MM.1S (cell line): ENCODE measurements around the gene ANAPC4.
A peak's percentile ranks its signal among the peaks of the same experiment; 100 is the strongest.

Experiments used
- DNase-seq: peaks from one replicate; pipeline ENCODE4 v3.0.0-alpha.2; 2015
- H2AFZ ChIP-seq: fragments of 300-600 bp; sonication (generic); 2 replicates; pipeline ENCODE4 v1.6.0; 2016; ENCODE audit warnings: antibody characterized with exemption, low read length
- H3F3A ChIP-seq: fragments of 300-600 bp; sonication (generic); 2 replicates; pipeline ENCODE4 v1.6.1; 2016; ENCODE audit warnings: mild to moderate bottlenecking, antibody characterized with exemption, low read length, moderate library complexity, mixed read lengths; ENCODE audit not compliant: insufficient read depth
- H3K27ac ChIP-seq: fragments of 300-600 bp; sonication (generic); 2 replicates; pipeline ENCODE4 v1.5.1; 2016; ENCODE audit warnings: mild to moderate bottlenecking, low read length
- H3K27me3 ChIP-seq: fragments of 300-600 bp; sonication (generic); replicated peaks from 2 replicates; pipeline ENCODE4 v1.6.0; 2016; ENCODE audit warnings: low read length; ENCODE audit not compliant: insufficient read depth
- H3K36me3 ChIP-seq: fragments of 300-600 bp; sonication (generic); replicated peaks from 2 replicates; pipeline ENCODE4 v1.6.1; 2016; ENCODE audit warnings: mild to moderate bottlenecking, low read length, mixed read lengths; ENCODE audit not compliant: insufficient read depth
- H3K4me1 ChIP-seq: fragments of 300-600 bp; sonication (generic); 2 replicates; pipeline ENCODE4 v1.6.1; 2016; ENCODE audit warnings: low read length, mixed read lengths
- H3K4me2 ChIP-seq: fragments of 300-600 bp; sonication (generic); 2 replicates; pipeline ENCODE4 v1.6.0; 2016; ENCODE audit warnings: low read depth, low read length
- H3K4me3 ChIP-seq: fragments of 300-600 bp; sonication (generic); 2 replicates; pipeline ENCODE4 v1.5.1; 2016; ENCODE audit warnings: low read length, mixed read lengths
- H3K79me2 ChIP-seq: fragments of 300-600 bp; sonication (generic); 2 replicates; pipeline ENCODE4 v1.6.1; 2016; ENCODE audit warnings: mixed run types, low read length, mixed read lengths
- H3K9ac ChIP-seq: fragments of 300-600 bp; sonication (generic); 2 replicates; pipeline ENCODE4 v1.6.1; 2016; ENCODE audit warnings: low read length, mixed read lengths
- H3K9me2 ChIP-seq: fragments of 300-600 bp; sonication (generic); replicated peaks from 2 replicates; pipeline ENCODE4 v1.6.1; 2016; ENCODE audit warnings: mild to moderate bottlenecking, low read length, mixed read lengths; ENCODE audit not compliant: insufficient read depth
- H3K9me3 ChIP-seq: fragments of 300-600 bp; sonication (generic); replicated peaks from 2 replicates; pipeline ENCODE4 v1.6.1; 2016; ENCODE audit warnings: mild to moderate bottlenecking, low read length, mixed read lengths; ENCODE audit not compliant: insufficient read depth
- H4K20me1 ChIP-seq: fragments of 300-600 bp; sonication (generic); 2 replicates; pipeline ENCODE4 v1.6.1; 2016; ENCODE audit warnings: mild to moderate bottlenecking, low read length, moderate library complexity, mixed read lengths; ENCODE audit not compliant: insufficient read depth
- CTCF ChIP-seq: fragments of 300-600 bp; sonication (generic); IDR thresholded peaks from 2 replicates; pipeline ENCODE4 v1.5.1; 2016; ENCODE audit warnings: antibody characterized with exemption, low read length, mixed read lengths
- EZH2 ChIP-seq: fragments of 300-600 bp; sonication (generic); optimal IDR thresholded peaks from 2 replicates; pipeline ENCODE3; 2017; ENCODE audit warnings: low read depth, mild to moderate bottlenecking, antibody characterized with exemption, low read length, mixed read lengths
- EZH2phosphoT487 ChIP-seq: fragments of 300-600 bp; sonication (generic); IDR thresholded peaks from 2 replicates; pipeline ENCODE4 v1.6.1; 2018; ENCODE audit warnings: antibody characterized with exemption, low read length

The ANAPC4 gene

GRCh38 chr4:25440478-25441030, 63.5 kb downstream of the ANAPC4 start:
- Histone ChIP-seq H3K4me3 (no peak overlapping the region), H3K9me3 (no peaks in the 10 kb centered on the region), H4K20me1 (no peaks in the 10 kb centered on the region), H3K27me3 (no peaks in the 10 kb centered on the region), H3K36me3 (no peaks in the 10 kb centered on the region), H3K27ac (no peak overlapping the region), H3K9ac (no peak overlapping the region), H3K9me2 (no peaks in the 10 kb centered on the region), H3K4me1 (no peaks in the 10 kb centered on the region), H3K79me2 (no peaks in the 10 kb centered on the region), H3F3A (no peaks in the 10 kb centered on the region), H3K4me2 (no peak overlapping the region), H2AFZ (no peak overlapping the region)
- TF ChIP-seq EZH2 (no peak), EZH2phosphoT487 (no peak)
- no peak for DNase-seq

- H3K9me2 ChIP-seq: no peaks in the 10 kb centered on the region
- H3K4me2 ChIP-seq: no peak overlapping the region
- TF ChIP-seq EZH2phosphoT487: no peak
- TF ChIP-seq CTCF: peak; percentile 56
- TF ChIP-seq EZH2: no peak
- H3K79me2 ChIP-seq: no peaks in the 10 kb centered on the region
- no peak overlapping the region for H3K4me3 ChIP-seq
- H3K27ac ChIP-seq: no peak overlapping the region
- H4K20me1 ChIP-seq: no peaks in the 10 kb centered on the region
- no peaks in the 10 kb centered on the region for H3K27me3 ChIP-seq
- H2AFZ ChIP-seq: no peak overlapping the region
- no peaks in the 10 kb centered on the region for H3F3A ChIP-seq
- H3K36me3 ChIP-seq: no peaks in the 10 kb centered on the region
- DNase-seq: peak; percentile 48
- no peaks in the 10 kb centered on the region for H3K9me3 ChIP-seq
- H3K4me1 ChIP-seq: no peaks in the 10 kb centered on the region
- no peak overlapping the region for H3K9ac ChIP-seq
Observed at GRCh38 chr4:25441519-25442117, 64.6 kb downstream of the ANAPC4 start.

- no peaks in the 10 kb centered on the region for H3K9me2 ChIP-seq
- H3K27ac ChIP-seq: no peak overlapping the region
- DNase-seq: no peak
- no peaks in the 10 kb centered on the region for H3K36me3 ChIP-seq
- no peak overlapping the region for H3K4me3 ChIP-seq
- no peaks in the 10 kb centered on the region for H3K4me1 ChIP-seq
- no peaks in the 10 kb centered on the region for H4K20me1 ChIP-seq
- H3F3A ChIP-seq: no peaks in the 10 kb centered on the region
- H3K9ac ChIP-seq: no peak overlapping the region
- no peak overlapping the region for H3K4me2 ChIP-seq
- no peaks in the 10 kb centered on the region for H3K79me2 ChIP-seq
- H3K9me3 ChIP-seq: no peaks in the 10 kb centered on the region
- H3K27me3 ChIP-seq: no peaks in the 10 kb centered on the region
- TF ChIP-seq CTCF (no peak), EZH2 (no peak), EZH2phosphoT487 (no peak)
- no peak overlapping the region for H2AFZ ChIP-seq
Observed at GRCh38 chr4:25442863-25443307, 65.8 kb downstream of the ANAPC4 start.

DNA sequence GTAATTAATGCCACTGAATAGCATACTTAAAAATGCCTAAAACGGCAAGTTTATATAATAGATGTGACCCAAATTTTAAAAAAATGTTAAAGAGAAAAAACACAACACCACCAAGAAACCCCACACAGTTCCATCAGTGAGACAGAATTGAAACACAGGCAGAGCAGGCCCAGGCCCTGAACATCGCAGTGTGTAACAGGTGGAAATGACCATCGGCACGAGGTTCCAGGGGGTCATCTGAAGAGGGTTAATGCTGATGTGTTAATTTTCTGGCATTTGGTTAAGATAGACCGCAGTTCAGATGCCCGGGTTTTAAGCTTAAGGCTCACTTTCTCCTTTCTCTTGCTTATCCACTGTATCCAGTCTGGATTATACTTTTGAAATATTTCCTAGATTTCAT, 66.8 kb downstream of the ANAPC4 start:
- H3K4me1 ChIP-seq: no peaks in the 10 kb centered on the region
- H3K27me3 ChIP-seq: no peaks in the 10 kb centered on the region
- no peak overlapping the region for H3K4me3 ChIP-seq
- TF ChIP-seq EZH2phosphoT487 (no peak), CTCF (no peak), EZH2 (no peak)
- H3K27ac ChIP-seq: no peak overlapping the region
- H3K4me2 ChIP-seq: no peak overlapping the region
- no peaks in the 10 kb centered on the region for H3F3A ChIP-seq
- no peaks in the 10 kb centered on the region for H3K9me3 ChIP-seq
- no peak for DNase-seq
- no peak overlapping the region for H3K9ac ChIP-seq
- no peaks in the 10 kb centered on the region for H4K20me1 ChIP-seq
- no peaks in the 10 kb centered on the region for H3K9me2 ChIP-seq
- no peak overlapping the region for H2AFZ ChIP-seq
- H3K36me3 ChIP-seq: no peaks in the 10 kb centered on the region
- H3K79me2 ChIP-seq: no peaks in the 10 kb centered on the region
